Measurements from ENCODE around the gene RGL4. TPM values are rescaled to one million over a fixed set of nuclear protein-coding genes. Genes with fewer than 3 reads are reported as not detected.
"Not testable (repeated sequence)": the region's sequence is repeated elsewhere in the genome, so short reads cannot be mapped to it uniquely, and the experiment has no call there.

RGL4 gene
- total and polyA plus RNA-seq, 8 donors: 0.65 to 5.9 (median 2.9) TPM; not detected in 4

DNA sequence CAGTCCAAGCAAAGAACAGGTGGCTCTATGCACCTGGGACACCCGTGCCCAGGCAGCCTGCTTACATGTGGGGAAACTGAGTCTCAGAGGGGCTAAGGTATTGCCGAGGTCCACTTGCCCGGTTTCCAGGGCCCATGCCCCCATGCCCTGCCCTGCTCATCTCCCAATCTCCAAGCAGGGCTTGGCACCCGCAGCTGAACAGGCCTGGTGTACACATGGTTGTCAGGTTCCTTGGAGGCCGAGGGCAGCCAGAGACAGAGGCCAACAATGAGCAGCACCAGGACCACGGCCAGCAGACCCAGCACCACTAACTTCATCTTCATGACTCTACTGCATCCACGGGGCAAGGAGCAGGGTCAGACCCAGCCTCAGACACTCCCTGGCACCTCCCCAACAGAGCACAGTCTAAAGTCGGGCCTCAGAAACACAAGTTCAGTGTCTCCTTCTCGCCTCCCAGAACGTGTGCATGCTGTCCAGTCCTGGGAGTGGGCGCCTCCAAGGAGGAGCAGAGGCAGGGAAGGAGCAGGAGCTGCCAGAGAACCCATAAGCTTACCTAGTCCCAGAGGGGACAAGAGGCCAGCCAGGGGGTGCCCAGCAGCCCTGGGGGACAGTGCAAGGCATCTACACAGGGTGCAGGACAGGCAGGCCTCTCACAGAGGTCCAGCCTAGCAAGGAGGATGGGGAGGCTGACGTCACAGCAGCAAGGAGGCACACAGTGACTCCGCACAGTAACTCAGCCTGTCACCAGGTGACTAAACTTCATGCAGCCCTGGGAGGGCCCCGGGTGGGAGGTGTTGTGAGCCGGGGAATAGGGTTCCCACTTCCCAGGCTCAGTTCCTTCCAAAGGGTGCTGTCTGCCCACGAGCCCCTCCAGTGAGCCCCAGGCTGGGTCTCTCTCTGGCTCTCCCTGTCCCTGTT lies 20.2 kb upstream of the RGL4 start:
- H3K36me3 ChIP-seq: peaks cover 0 to 23% (median 14%) of the 10 kb centered on the region in 4 donors

DNA sequence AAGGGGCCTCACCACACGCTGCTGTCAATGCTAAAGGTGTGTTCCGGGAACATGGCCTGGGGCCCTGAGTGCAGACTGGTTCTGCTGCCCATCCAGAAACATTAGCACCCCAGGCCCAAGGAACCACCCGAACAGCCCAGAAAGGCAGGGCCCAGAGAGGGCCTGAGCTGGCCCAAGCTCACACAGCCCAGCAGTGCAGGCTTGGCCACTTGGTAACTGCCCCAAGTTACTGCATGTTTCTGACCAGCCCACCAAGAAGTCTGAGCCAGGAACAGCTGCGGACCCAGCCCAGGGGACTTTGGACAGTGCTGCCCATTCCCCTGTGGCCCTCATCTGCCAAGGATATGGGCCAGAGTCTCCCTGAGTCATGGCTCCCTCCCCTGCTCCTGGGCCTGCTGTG lies 19.4 kb upstream of the RGL4 start:
- WGBS, 5 donors: 0 to 100% (median 80%) methylated on average over 1 to 2 of the region's 4 CpGs; no CpG with 5 or more reads in 2 of the 5 donors
- H3K27me3 ChIP-seq; H3K4me3 ChIP-seq; DNase-seq; H3K27ac ChIP-seq; H3K9me3 ChIP-seq; intact Hi-C loops (cut with DNase I; ENCODE audit: low total_unique reads): not testable (repeated sequence)
- Histone ChIP-seq H3K4me1 (peaks cover 0 to 18% (median 8%) of the 10 kb centered on the region in 4 donors), H3K36me3 (peaks cover 0 to 23% (median 14%) of the 10 kb centered on the region in 4 donors)

More for the DNA sequence above, 20.2 kb upstream of the RGL4 start:
- DNase-seq: no peak
- Histone ChIP-seq H3K4me3 (no peak overlapping the region), H3K4me1 (peaks cover 0 to 11% (median 2%) of the 10 kb centered on the region in 4 donors), H3K27ac (no peak overlapping the region), H3K9me3 (no peaks in the 10 kb centered on the region), H3K27me3 (no peaks in the 10 kb centered on the region)
- intact Hi-C loops (cut with DNase I; ENCODE audit: low total_unique reads): no loop called here
- 79 to 91% (median 87%) methylated on average over 11 to 16 of the region's 16 CpGs for WGBS, 5 donors
- TF ChIP-seq POLR2AphosphoS5 (IDR thresholded peaks at IDR 0.05): no peak
- TF ChIP-seq POLR2A (IDR thresholded peaks at IDR 0.05): no peak
- TF ChIP-seq EP300 (IDR thresholded peaks at IDR 0.05): no peak
- TF ChIP-seq, protein P1, sequence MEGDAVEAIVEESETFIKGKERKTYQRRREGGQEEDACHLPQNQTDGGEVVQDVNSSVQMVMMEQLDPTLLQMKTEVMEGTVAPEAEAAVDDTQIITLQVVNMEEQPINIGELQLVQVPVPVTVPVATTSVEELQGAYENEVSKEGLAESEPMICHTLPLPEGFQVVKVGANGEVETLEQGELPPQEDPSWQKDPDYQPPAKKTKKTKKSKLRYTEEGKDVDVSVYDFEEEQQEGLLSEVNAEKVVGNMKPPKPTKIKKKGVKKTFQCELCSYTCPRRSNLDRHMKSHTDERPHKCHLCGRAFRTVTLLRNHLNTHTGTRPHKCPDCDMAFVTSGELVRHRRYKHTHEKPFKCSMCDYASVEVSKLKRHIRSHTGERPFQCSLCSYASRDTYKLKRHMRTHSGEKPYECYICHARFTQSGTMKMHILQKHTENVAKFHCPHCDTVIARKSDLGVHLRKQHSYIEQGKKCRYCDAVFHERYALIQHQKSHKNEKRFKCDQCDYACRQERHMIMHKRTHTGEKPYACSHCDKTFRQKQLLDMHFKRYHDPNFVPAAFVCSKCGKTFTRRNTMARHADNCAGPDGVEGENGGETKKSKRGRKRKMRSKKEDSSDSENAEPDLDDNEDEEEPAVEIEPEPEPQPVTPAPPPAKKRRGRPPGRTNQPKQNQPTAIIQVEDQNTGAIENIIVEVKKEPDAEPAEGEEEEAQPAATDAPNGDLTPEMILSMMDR (IDR thresholded peaks at IDR 0.05): no peak

DNA sequence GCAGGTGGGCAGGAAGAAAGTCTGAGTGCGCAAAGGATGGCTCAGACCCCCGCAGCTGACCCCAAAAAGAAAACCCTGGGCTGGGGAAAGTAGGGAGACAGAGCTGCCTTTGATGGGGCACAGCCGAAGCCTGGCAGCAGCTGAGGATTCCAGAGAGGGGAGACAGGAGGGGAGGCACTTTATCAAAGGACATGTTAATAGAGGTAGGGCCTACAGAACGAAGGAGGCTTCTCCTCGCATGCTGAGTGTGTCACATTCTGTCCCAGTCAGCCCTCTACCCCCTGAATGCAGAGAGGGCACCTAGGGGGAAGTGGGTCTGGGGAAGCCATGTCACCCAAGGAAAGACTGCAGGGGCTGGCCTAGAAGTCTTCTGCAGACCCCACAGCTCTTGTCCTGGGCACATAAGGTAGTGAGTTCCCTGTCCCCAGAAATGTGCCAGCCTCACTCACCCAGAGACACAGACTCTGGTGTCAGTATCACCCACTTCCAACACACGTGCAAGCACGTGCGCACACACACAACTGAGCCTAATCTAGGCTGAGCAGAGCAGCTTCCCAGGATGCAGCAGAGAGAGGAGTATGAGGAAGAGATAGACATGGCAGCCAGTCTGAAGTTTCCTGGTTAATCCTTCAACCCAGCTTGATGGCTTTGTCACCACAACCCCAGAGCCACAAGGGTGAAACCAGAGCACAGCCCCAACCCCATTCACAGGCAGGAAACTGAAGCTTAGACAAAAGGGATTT lies 18.3 kb upstream of the RGL4 start:
- 90 to 95% (median 93%) methylated on average over 7 to 8 of the region's 8 CpGs for WGBS, 5 donors
- intact Hi-C loops (cut with DNase I; ENCODE audit: low total_unique reads); H3K27ac ChIP-seq; DNase-seq; H3K9me3 ChIP-seq; H3K27me3 ChIP-seq; H3K4me3 ChIP-seq: not testable (repeated sequence)
- Histone ChIP-seq H3K36me3 (peaks cover 0 to 23% (median 17%) of the 10 kb centered on the region in 4 donors), H3K4me1 (peaks cover 0 to 20% (median 8%) of the 10 kb centered on the region in 4 donors)

DNA sequence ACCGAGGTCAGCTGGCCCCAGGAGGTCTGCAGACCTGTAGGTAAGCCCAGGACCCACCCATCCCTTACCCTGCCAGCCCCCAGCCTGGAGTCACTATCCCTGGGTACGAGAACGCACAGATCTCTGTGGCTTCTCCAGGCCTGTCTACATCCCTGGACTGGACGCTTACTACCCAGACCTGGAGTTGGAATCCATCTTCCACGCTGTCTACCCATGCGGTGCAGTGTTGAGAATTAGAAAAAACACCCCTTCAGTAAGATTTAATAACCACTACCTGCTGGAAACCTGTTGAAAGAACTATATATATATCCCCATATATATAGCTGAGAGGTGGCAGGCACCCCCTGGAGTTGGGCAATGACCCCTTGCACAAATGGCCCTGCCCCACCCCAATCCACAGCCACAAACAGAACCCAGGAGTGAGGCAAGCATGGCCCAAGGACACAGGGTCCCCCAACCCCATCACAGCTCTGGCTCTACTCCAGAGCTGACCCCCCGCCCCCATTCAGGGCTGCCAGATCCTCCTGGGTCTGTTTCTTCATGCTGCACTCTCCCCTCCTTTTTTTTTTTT lies 17.7 kb upstream of the RGL4 start:
- Histone ChIP-seq H3K4me3 (no peak overlapping the region), H3K27ac (no peak overlapping the region), H3K9me3 (no peaks in the 10 kb centered on the region), H3K4me1 (peaks cover 0 to 20% (median 8%) of the 10 kb centered on the region in 4 donors), H3K27me3 (no peaks in the 10 kb centered on the region), H3K36me3 (peaks cover 0 to 29% (median 20%) of the 10 kb centered on the region in 4 donors)
- 81 to 91% (median 88%) methylated on average over 7 of the region's 7 CpGs for WGBS, 5 donors
- DNase-seq: no peak
- intact Hi-C loops (cut with DNase I; ENCODE audit: low total_unique reads): no loop called here
- TF ChIP-seq, protein P1 (IDR thresholded peaks at IDR 0.05): no peak
- TF ChIP-seq POLR2AphosphoS5 (IDR thresholded peaks at IDR 0.05) (no peak), POLR2A (IDR thresholded peaks at IDR 0.05) (no peak), EP300 (IDR thresholded peaks at IDR 0.05) (no peak)

Measured in stomach (tissue), 9 donors.